Activated naive CD4-positive, alpha-beta T cell treated with anti-CD3 and anti-CD28 coated beads, Interleukin-2, amount 50 U/mL, for 16 hours (primary cell): ENCODE data around the gene POC1B.

ENCODE experiments used
- DNase-seq: peaks from one replicate; pipeline ENCODE4 v3.0.0-alpha.2; 2020

The POC1B gene

DNA sequence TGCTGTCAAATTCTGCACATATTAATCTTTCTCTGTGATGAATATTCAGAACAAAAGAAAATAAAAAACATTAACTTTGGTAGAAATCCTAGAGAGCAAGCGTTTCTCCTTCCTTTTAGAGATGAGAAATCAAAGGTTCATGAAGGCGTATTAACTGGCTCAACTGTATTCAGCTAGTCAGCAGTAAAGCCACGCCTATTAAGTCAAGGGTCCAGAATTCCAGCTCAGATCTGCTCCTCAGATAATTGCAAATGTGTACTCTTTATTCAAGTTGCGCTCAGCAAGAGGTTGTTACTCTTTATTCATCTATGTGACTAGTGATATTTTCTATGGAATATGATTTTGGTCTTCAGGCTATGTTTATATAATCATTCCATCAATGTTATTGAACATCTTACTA, 13.1 kb upstream of the POC1B start:
- DNase-seq: no peak

DNA sequence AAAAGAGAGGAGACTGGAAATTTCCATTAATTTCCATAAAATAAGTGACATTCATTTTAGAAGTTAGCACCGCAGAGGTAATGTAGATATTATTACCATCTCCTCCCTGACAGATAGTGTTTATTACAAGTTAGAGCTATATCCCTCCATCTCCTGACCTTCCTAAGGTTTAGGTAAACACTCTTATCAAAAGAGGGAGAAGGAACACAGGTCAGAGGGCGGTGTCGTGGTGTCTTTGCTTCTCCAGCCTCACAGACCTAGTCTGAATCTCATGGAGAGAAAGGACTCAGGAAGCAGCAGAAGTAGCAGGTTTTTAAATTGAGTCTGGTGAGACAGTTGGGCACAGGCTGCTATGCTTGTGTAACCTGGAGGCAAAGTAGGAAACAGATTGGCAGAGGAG, 11.5 kb upstream of the POC1B start:
- DNase-seq: no peak

DNA sequence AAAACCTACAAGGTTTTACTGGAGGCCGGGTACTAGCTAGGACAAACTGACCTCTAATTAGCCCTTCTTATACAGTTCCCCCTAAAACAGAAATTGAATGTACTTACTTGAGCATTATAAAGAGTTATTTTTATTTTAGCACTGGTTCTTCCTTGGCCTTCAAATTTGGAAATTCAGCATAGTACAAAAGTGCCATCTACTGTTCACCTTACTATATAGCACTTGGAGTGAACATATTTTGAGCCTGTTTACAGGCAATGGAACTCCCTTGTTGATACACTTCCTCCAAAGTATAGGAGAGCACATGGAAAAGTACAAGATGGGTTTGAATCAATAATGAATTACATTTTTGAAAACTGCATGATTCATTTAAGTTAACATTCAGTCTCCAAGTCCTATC, 3.9 kb upstream of the POC1B start:
- no peak for DNase-seq

DNA sequence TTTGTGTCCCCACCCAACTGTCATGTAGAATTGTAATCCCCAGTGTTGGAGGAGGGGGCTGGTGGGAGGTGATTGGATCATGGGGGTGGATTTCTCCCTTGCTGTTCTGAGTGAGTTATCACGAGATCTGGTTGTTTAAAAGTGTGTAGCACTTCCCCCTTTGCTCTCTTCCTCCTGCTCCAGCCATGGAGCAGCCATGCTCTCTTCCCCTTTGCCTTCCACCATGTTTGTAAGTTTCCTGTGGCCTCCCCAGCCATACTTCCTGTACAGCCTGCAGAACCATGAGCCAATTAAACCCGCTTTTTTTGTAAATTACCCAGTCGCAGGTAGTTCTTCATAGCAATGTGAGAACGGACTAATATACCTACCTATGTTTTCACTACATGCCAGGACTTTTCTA, 2.6 kb upstream of the POC1B start:
- no peak for DNase-seq

- DNase-seq: peak; percentile 50
Observed at GRCh38 chr12:89525305-89525823, 483 bp downstream of the POC1B start.

- peak; percentile 70 for DNase-seq
Observed at GRCh38 chr12:89524541-89525304, 1.1 kb downstream of the POC1B start, which contains the start of gene GALNT4. GALNT4 (minus strand) TSS chr12:89524796; CDS start chr12:89524549, 247 bp downstream.

DNA sequence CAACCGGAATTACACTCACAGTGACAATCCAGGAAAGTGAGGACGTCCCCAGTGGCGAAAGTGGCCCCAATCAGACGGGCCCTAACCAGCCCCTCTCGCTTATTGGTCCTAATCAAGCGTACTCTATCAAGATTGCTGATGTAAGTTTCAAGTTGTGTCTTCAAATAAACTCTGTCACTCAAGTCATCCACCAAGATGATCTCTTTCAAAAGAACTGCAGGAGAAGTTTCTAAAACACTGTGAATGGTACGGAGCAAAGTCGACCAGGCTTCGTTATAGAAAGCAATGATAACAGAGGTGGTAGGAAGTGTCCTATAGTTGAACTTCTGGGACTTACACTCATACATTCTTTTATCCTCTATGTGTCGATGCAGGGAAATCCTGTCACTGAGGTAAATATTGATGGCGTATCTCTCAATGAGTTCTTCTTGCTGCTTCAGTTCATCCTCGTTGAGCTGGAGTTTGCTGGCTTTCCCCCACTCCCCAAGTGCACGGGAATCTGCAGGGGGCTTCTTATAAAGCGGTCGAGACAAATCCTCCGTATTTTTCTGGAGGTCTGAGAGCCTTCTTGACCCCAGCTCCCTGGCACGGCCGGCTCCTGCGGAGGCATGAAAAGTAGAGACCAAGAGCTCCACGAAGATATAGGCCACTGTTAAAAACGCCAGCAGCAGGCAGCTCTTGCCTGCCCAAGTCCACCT, 1.9 kb downstream of the POC1B start:
- no peak for DNase-seq

DNA sequence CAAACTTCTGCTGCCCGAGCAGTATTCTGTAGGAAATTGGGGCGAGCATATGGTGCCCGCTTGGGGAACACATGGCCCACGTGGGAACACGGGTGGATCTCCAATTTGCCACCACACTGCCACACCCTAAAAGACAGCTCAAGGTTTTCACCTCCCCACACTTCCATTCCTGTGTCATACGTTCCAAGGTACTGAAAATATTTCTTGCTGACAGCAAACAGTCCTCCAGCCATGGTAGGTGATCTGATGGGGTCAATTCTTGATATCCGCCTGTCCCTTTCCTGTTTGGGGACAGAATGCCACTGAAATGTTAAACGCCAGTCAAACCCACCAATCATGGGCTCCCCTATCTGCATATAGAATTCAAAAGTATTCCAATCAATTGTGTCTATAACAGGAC, 2.5 kb downstream of the POC1B start:
- no peak for DNase-seq

- DNase-seq: no peak
Observed at GRCh38 chr12:89521364-89522223, 4.3 kb downstream of the POC1B start.

DNA sequence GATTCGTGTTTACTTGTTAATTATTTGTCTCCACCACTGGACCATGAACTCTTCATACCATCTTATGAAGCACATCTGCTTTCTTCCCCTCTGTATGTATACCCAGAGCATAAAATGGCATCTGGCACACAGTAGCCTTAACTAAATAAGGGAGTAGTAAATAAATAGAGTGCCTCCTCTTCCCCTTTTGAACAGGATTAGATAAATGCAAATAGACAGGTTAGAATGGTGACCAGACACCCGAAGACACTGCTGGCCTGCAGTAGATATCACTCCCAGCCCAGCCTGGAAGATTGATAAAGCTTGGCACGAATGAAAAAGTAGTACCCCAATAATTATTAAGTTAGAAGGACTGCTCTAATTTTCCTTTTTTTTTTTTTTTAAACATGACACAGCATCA, 8.1 kb downstream of the POC1B start:
- DNase-seq: no peak

- no peak for DNase-seq
Observed at GRCh38 chr12:89516633-89517032, 9.2 kb downstream of the POC1B start.

DNA sequence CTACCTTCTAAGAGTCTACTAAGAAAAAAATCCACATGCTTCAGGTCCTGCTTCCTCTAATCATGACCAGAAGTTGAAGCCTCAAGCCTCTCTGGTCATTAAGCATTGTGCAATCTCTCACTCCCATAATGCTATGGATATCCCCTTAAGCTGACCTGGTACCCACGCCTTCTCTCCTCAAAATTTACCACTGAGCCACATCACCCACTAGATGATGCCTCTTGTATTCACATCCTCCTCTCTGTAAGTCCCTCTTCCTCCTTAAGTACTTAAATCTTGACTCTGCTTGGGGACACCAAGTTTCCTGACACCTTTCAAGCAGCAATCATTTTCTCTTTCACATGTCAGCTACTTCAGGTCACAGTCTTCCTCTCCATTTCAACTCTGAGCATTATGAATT, 11.1 kb downstream of the POC1B start:
- DNase-seq: no peak

DNA sequence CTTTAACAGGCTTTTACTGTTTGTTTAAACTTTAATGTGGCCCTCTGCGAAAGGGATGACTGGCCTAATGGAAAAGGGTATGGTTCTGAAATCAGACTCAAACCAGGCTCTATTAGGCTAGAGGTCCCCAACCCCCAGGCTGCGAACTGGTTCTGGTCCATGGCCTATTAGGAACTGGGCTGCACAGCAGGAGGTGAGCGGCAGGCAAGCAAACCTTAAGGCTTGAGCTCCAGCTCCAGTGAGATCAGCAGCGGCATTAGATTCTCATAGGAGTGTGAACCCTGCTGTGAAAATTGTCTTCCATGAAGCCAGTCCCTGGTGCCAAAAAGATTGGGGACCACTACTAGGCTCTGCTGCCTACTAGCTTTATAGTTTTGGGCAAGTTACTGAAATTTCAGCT, 12.3 kb downstream of the POC1B start:
- no peak for DNase-seq

- DNase-seq: no peak
Observed at GRCh38 chr12:89507015-89507824, 18.6 kb downstream of the POC1B start.

GRCh38 chr12:89506050-89506449, 19.8 kb downstream of the POC1B start:
- DNase-seq: no peak

- no peak for DNase-seq
Observed at GRCh38 chr12:89504560-89505346, 21.1 kb downstream of the POC1B start.

GRCh38 chr12:89501793-89502192, 24.1 kb downstream of the POC1B start:
- DNase-seq: no peak

DNA sequence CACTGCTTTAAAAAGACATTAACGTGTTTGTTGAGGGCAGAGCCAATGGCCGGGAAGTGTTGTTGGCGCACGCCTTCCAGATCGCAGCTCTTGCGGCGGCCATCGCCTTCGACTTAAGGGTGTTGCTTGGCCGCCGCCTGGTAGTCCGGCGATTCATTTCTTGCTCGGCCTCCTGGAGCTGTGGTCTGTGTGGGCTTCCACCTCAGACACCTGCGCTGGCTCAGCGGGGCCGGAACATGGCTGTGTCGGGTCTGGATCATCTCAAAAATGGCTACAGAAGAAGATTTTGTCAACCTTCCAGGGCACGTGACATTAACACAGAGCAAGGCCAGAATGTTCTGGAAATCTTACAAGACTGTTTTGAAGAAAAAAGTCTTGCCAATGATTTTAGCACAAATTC, 26.0 kb downstream of the POC1B start:
- DNase-seq: no peak

DNA sequence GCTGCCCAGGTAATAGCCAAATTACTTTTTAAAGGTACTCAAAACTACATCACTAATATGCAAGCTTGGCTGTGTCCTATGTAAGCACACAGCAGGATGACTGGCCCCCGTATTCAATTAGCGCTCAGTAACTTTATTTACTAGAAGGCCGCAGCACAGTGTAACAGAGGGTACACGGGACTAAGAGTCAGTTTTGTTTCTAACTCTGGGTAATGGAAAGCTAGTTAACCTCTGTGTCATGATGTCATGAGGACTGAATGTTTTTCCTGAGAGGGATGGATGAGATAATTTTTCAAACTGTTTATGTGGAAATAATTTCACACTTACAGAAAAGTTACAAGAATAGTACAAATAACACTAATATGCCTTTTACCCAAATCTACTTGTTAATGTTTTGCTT, 28.4 kb downstream of the POC1B start:
- no peak for DNase-seq

DNA sequence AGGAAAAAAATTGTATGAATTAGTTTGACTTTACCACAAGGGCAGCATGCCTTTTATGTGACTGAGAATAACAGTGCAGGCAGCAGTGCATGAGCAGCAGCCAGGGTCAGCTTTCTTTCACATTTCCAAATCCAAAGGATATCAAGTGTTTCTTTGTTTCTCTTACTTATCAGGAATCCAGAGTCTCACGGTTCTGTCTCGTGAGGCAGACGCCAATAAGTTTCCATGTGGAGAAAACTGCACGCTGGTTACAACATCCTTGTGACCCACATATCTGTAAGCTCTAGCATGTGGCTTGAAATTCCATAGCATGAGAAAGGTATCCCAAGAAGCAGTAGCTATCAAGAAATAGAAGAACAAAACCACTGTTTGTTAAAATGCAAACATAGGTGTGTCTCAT, 28.8 kb downstream of the POC1B start:
- no peak for DNase-seq

- peak; percentile 52 for DNase-seq
Observed at GRCh38 chr12:89494411-89495231, 31.2 kb downstream of the POC1B start.
